ENCODE results near the gene IFTAP. TPM values are rescaled to one million over a fixed set of nuclear protein-coding genes. Genes with fewer than 3 reads are reported as not detected.

IFTAP gene
- total RNA-seq, 2 experiments from 2014 or later = 4.2 to 5.0 TPM

DNA sequence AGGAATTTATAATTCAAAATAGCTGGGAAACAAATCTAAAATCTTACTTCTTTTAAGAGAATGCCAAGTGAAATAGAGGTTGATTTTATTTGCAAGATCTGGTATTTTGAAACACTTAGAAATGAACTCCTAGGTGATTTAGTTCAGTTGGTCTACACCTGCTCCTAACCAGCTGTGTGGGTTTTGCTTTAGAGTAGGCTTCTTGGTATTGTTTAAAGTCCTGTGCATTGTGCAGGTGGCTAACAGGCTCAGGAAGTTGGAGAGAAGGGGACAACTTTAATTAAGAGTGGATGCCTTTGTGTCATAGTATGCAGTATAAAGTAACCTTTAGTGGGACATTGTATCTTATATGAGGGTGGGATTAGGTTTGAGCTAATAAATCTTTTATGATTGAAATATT is 7.8 kb downstream of the IFTAP start:
- Mint-ChIP-seq H3K4me3 (no peak overlapping the region), H3K4me1 (ENCODE audit: low read depth) (peaks cover 2% of the 10 kb centered on the region), H3K9me3 (no peaks in the 10 kb centered on the region), H3K27me3 (ENCODE audit: low read depth) (peaks cover 11% of the 10 kb centered on the region), H3K27ac (no peak overlapping the region), H3K36me3 (ENCODE audit: low read depth) (no peaks in the 10 kb centered on the region)
- CTCF ChIA-PET = interaction anchor here (1.2 kb wide), 1 partner anchor 39 kb away, joined by 3 read pairs; no protein-coding TSS in a partner anchor
- no peak for DNase-seq
- intact Hi-C loops (cut with micrococcal nuclease) = no loop called here

- intact Hi-C loops (cut with micrococcal nuclease) = no loop called here
These were observed 11.2 kb downstream of the IFTAP start for GRCh38 chr11:36605221-36606216.

GRCh38 chr11:36608491-36609199 is 14.3 kb downstream of the IFTAP start:
- Mint-ChIP-seq H3K27ac (no peak overlapping the region), H3K36me3 (ENCODE audit: low read depth) (no peaks in the 10 kb centered on the region), H3K9me3 (no peaks in the 10 kb centered on the region), H3K4me1 (ENCODE audit: low read depth) (peaks cover 2% of the 10 kb centered on the region), H3K27me3 (ENCODE audit: low read depth) (peaks cover 5% of the 10 kb centered on the region), H3K4me3 (no peak overlapping the region)
- CTCF ChIA-PET = interaction anchor here (0.6 kb wide), 1 partner anchor 10 kb away, joined by 3 read pairs; no protein-coding TSS in a partner anchor
- intact Hi-C loops (cut with micrococcal nuclease) = no loop called here
- DNase-seq = no peak

More at GRCh38 chr11:36605221-36606216, 11.2 kb downstream of the IFTAP start:
- H3K4me3 Mint-ChIP-seq = no peak overlapping the region
- no peak overlapping the region for H3K27ac Mint-ChIP-seq
- peaks cover 2% of the 10 kb centered on the region for H3K4me1 Mint-ChIP-seq (ENCODE audit: low read depth)
- no peaks in the 10 kb centered on the region for H3K9me3 Mint-ChIP-seq
- H3K36me3 Mint-ChIP-seq (ENCODE audit: low read depth) = no peaks in the 10 kb centered on the region
- no peak for DNase-seq
- H3K27me3 Mint-ChIP-seq (ENCODE audit: low read depth) = peaks cover 11% of the 10 kb centered on the region
- CTCF ChIA-PET = no interaction called here

GRCh38 chr11:36609383-36609782 is 15.1 kb downstream of the IFTAP start:
- no peak overlapping the region for H3K27ac Mint-ChIP-seq
- H3K4me1 Mint-ChIP-seq (ENCODE audit: low read depth) = peaks cover 2% of the 10 kb centered on the region
- H3K27me3 Mint-ChIP-seq (ENCODE audit: low read depth) = peaks cover 5% of the 10 kb centered on the region
- H3K4me3 Mint-ChIP-seq = no peak overlapping the region
- no peak for DNase-seq
- no peaks in the 10 kb centered on the region for H3K9me3 Mint-ChIP-seq
- H3K36me3 Mint-ChIP-seq (ENCODE audit: low read depth) = no peaks in the 10 kb centered on the region
- CTCF ChIA-PET = no interaction called here
- intact Hi-C loops (cut with micrococcal nuclease) = no loop called here

GRCh38 chr11:36615826-36616225 is 21.5 kb downstream of the IFTAP start:
- peaks cover 3% of the 10 kb centered on the region for H3K27me3 Mint-ChIP-seq (ENCODE audit: low read depth)
- H3K36me3 Mint-ChIP-seq (ENCODE audit: low read depth) = no peaks in the 10 kb centered on the region
- no peaks in the 10 kb centered on the region for H3K9me3 Mint-ChIP-seq
- H3K4me3 Mint-ChIP-seq = no peak overlapping the region
- CTCF ChIA-PET = no interaction called here
- H3K27ac Mint-ChIP-seq = no peak overlapping the region
- H3K4me1 Mint-ChIP-seq (ENCODE audit: low read depth) = peaks cover 3% of the 10 kb centered on the region
- DNase-seq = no peak
- intact Hi-C loops (cut with micrococcal nuclease) = no loop called here

DNA sequence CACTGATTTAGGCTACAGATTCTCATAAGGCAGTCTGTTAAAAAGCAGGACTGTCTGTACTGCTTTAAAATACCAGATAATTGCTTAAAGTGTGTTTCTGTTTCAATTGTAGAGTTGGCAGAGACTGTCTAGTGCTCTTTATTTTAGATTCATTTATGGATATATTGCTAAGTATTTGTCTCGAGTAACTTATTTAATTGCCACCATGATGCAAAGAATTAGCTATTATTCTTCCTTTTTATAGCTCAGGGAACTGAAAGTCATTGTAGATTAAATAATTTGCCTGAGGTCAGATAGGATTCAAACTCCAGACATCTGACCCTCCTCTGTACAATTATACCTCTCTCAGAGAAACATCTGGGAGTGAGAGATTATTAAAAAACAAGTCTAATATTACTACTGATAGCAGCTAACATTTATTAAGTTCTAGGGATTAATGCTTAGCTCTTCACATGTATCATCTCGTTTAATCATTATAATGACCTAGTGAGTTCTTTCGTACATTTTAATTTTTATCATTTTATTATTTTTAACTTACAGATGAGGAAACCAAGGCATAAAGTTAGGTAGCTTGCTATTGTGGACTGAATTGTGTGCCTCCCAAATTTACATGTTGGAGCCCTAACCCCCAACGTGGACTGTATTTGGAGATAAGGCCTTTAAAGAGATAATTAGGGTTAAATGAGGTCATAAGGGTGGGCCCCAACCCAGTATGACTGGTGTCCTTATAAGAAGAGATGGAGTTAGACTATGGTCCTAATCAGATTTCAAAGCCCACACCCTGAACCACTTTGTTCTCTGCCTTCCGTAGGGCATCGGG is 23.5 kb downstream of the IFTAP start:
- Mint-ChIP-seq H3K4me1 (ENCODE audit: low read depth) (peaks cover 3% of the 10 kb centered on the region), H3K4me3 (no peak overlapping the region), H3K36me3 (ENCODE audit: low read depth) (no peaks in the 10 kb centered on the region), H3K27ac (no peak overlapping the region), H3K27me3 (ENCODE audit: low read depth) (peaks cover 5% of the 10 kb centered on the region), H3K9me3 (no peaks in the 10 kb centered on the region)
- CTCF ChIA-PET = interaction anchor here (1.2 to 1.7 kb wide), 2 partner anchors 54 to 129 kb away, joined by 4 to 5 read pairs; no protein-coding TSS in a partner anchor
- DNase-seq = no peak
- intact Hi-C loops (cut with micrococcal nuclease) = no loop called here

- Mint-ChIP-seq H3K4me1 (ENCODE audit: low read depth) (peaks cover 3% of the 10 kb centered on the region), H3K27ac (no peak overlapping the region), H3K27me3 (ENCODE audit: low read depth) (peaks cover 5% of the 10 kb centered on the region)
These were observed 24.2 kb downstream of the IFTAP start for GRCh38 chr11:36618363-36619047.

DNA sequence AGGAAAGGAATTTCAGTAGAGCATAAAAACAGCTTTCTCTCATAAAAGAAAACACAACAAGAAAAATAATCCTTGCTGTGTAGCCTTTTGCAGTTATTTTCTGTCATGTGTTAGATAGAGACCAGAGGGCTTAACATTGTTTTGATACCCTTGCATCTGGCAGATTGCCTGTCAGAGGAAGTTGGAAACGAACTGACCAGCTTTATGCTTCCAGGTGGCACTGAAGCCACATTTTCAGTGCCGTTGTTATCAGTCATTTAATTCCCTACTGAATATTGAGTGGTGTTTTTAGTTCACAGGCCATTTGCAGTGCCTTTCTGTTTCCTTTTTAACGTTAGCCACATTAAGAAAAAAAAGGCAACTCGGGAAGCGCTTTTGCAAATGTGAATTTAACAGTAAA is 25.2 kb downstream of the IFTAP start:
- DNase-seq = no peak
- Mint-ChIP-seq H3K27ac (no peak overlapping the region), H3K4me3 (no peak overlapping the region), H3K9me3 (no peaks in the 10 kb centered on the region), H3K4me1 (ENCODE audit: low read depth) (peaks cover 3% of the 10 kb centered on the region), H3K27me3 (ENCODE audit: low read depth) (peaks cover 5% of the 10 kb centered on the region), H3K36me3 (ENCODE audit: low read depth) (no peaks in the 10 kb centered on the region)
- intact Hi-C loops (cut with micrococcal nuclease) = no loop called here
- CTCF ChIA-PET = no interaction called here

More at GRCh38 chr11:36618363-36619047, 24.2 kb downstream of the IFTAP start:
- H3K36me3 Mint-ChIP-seq (ENCODE audit: low read depth) = no peaks in the 10 kb centered on the region
- H3K9me3 Mint-ChIP-seq = no peaks in the 10 kb centered on the region
- H3K4me3 Mint-ChIP-seq = no peak overlapping the region
- no peak for DNase-seq
- CTCF ChIA-PET = interaction anchor here (1.2 kb wide), 1 partner anchor 128 kb away, joined by 4 read pairs; no protein-coding TSS in a partner anchor
- intact Hi-C loops (cut with micrococcal nuclease) = no loop called here

DNA sequence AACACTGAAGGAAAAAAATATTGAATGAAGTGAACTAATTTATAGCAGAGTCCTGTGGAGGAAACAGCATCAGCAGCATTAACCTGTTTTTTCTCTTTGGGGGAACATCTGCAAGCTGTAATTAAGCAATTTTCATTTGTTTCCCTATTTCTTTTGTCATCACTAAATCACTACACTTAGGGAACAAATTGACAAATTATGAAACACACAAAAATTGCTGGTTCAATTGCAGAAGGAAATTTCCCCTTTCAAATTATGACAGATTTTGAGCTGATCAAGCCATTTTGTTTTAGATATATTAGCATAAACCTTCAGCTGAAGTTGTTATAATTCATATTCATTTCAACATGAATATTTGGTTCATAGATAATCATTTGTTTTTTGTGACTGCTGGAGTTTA is 25.9 kb downstream of the IFTAP start:
- Mint-ChIP-seq H3K27me3 (ENCODE audit: low read depth) (peaks cover 5% of the 10 kb centered on the region), H3K4me3 (no peak overlapping the region), H3K36me3 (ENCODE audit: low read depth) (no peaks in the 10 kb centered on the region), H3K27ac (no peak overlapping the region), H3K4me1 (ENCODE audit: low read depth) (peaks cover 3% of the 10 kb centered on the region), H3K9me3 (no peaks in the 10 kb centered on the region)
- no peak for DNase-seq
- CTCF ChIA-PET = no interaction called here
- intact Hi-C loops (cut with micrococcal nuclease) = no loop called here

DNA sequence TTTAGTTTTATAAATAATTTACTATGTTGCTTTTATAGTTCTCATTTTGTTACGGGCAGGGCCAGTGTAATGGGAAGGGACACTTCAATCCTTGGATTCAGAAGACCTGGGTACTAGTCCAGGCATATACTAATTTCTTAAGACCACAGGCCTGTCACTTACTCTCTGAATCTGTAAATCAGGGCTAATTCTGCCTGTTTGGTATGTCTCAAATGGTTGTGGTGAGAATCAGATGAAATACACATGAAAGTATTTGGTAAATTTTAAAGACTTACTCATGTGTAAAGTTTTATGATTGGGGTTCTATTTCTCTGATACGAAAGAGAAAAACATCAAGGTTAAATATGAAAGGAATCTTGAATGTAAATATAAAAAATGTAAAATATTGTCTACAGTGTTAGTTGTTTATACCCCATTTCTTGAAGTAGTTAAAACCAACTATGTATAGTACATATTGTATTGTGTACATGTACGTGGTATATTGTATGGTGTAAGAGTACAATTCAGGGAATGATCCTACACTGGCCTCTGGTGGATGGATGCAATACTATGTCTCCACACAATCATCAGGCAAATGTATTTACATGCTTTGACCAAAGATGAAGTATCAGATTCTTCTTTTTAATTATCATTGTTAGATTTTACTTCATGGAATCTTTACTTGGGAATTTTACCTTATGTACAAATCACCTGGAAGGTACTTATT is 28.3 kb downstream of the IFTAP start:
- H3K9me3 Mint-ChIP-seq = no peaks in the 10 kb centered on the region
- CTCF ChIA-PET = interaction anchor here (0.9 kb wide), 1 partner anchor 125 kb away, joined by 3 read pairs; no protein-coding TSS in a partner anchor
- no peak overlapping the region for H3K27ac Mint-ChIP-seq
- H3K36me3 Mint-ChIP-seq (ENCODE audit: low read depth) = no peaks in the 10 kb centered on the region
- H3K27me3 Mint-ChIP-seq (ENCODE audit: low read depth) = peaks cover 5% of the 10 kb centered on the region
- no peak overlapping the region for H3K4me3 Mint-ChIP-seq
- H3K4me1 Mint-ChIP-seq (ENCODE audit: low read depth) = peaks cover 3% of the 10 kb centered on the region
- peak; percentile 20 for DNase-seq
- intact Hi-C loops (cut with micrococcal nuclease) = loop anchor here (1.0 to 2.0 kb wide), 2 partner anchors 58 to 112 kb away; partner anchors contain the start of gene TRAF6

GRCh38 chr11:36623494-36623893 is 29.2 kb downstream of the IFTAP start:
- CTCF ChIA-PET = interaction anchor here (0.9 kb wide), 1 partner anchor 124 kb away, joined by 3 read pairs; no protein-coding TSS in a partner anchor
- Mint-ChIP-seq H3K27ac (no peak overlapping the region), H3K4me3 (no peak overlapping the region), H3K27me3 (ENCODE audit: low read depth) (peaks cover 2% of the 10 kb centered on the region), H3K9me3 (no peaks in the 10 kb centered on the region), H3K4me1 (ENCODE audit: low read depth) (peaks cover 3% of the 10 kb centered on the region), H3K36me3 (ENCODE audit: low read depth) (no peaks in the 10 kb centered on the region)
- intact Hi-C loops (cut with micrococcal nuclease) = loop anchor here (2.0 kb wide), 1 partner anchor 113 kb away; the partner anchor contains the start of gene TRAF6
- no peak for DNase-seq

All from activated naive CD4-positive, alpha-beta T cell treated with anti-CD3 and anti-CD28 coated beads for 36 hours (primary cell).